B cell (primary cell): ENCODE results near the gene DIS3L2. TPM values are rescaled to one million over a fixed set of nuclear protein-coding genes. Genes with fewer than 3 reads are reported as not detected.

Source experiments
- ATAC-seq: fragments of 200-7000 bp; cut with Tn5 transposase; one replicate; pipeline ENCODE4 v1.10.0; 2021; ENCODE audit warnings: low read depth, mild to moderate bottlenecking, moderate number of reproducible peaks, moderate library complexity
- CTCF ChIA-PET: fragments of 350-600 bp; sonication (Branson Sonifier 250); formaldehyde crosslinking; loops from one replicate; lab custom pipeline; 2021; ENCODE audit warnings: antibody characterized with exemption, inconsistent platforms; lab: Charles Lee
- POLR2A ChIA-PET: fragments of 350-600 bp; sonication (Branson Sonifier 250); formaldehyde crosslinking; loops from one replicate; lab custom pipeline; 2021; ENCODE audit warnings: antibody characterized with exemption; lab: Charles Lee
- DNase-seq: peaks from one replicate; pipeline ENCODE4 v3.0.0; 2013
- H2AFZ ChIP-seq: 2 replicates; pipeline ENCODE4 v1.6.1; 2012; ENCODE audit warnings: mild to moderate bottlenecking, low read depth, low read length; ENCODE audit not compliant: insufficient read depth, poor library complexity, severe bottlenecking
- H3K27ac ChIP-seq, 2 donors: 1 replicate in 1 of 2; 2 replicates in 1 of 2; pipeline ENCODE4 v1.5.1; 2012 to 2013; ENCODE audit warnings: low read length in 2 of 2, mild to moderate bottlenecking in 2 of 2, moderate library complexity in 1 of 2
- H3K27me3 ChIP-seq, 4 experiments: fragments of 200-600 bp in 1 of 4; sonication (generic) in 1 of 4; replicated peaks in 1 of 4; 1 replicate in 2 of 4; 2 replicates in 2 of 4; pipeline versions ENCODE4 v1.6.1 to v1.7.0; 2013 to 2016; ENCODE audit warnings: low read length in 3 of 4, mild to moderate bottlenecking in 2 of 4, mixed read lengths in 1 of 4, moderate library complexity in 1 of 4; ENCODE audit not compliant: insufficient read depth in 4 of 4, control insufficient read depth in 3 of 4; ENCODE audit errors: control extremely low read depth in 1 of 4
- H3K36me3 ChIP-seq, 2 experiments: replicated peaks in 1 of 2; 1 replicate in 1 of 2; 2 replicates in 1 of 2; pipeline versions ENCODE4 v1.6.1 to v1.7.1; 2013; ENCODE audit warnings: low read length in 1 of 2; ENCODE audit not compliant: insufficient read depth in 2 of 2, control insufficient read depth in 1 of 2; ENCODE audit errors: control extremely low read depth in 1 of 2, extremely low read depth in 1 of 2
- H3K4me1 ChIP-seq, 2 donors: fragments of 200-600 bp in 1 of 2; sonication (generic) in 1 of 2; 1 replicate in 1 of 2; 2 replicates in 1 of 2; pipeline versions ENCODE4 v1.5.1 to v1.6.1; 2013 to 2017; ENCODE audit warnings: low read length in 2 of 2; ENCODE audit not compliant: control insufficient read depth in 2 of 2, insufficient read depth in 2 of 2
- H3K4me2 ChIP-seq: replicated peaks from 2 replicates; pipeline ENCODE3; 2012; ENCODE audit warnings: mild to moderate bottlenecking, low read depth, low read length; ENCODE audit not compliant: poor library complexity, severe bottlenecking
- H3K4me3 ChIP-seq, 5 experiments: fragments of 200-600 bp in 1 of 5; sonication (generic) in 1 of 5; 1 replicate in 3 of 5; 2 replicates in 2 of 5; pipeline versions ENCODE4 v1.5.1 to v1.7.0; 2011 to 2016; ENCODE audit warnings: low read length in 4 of 5, mild to moderate bottlenecking in 4 of 5, low read depth in 2 of 5, control low read depth in 1 of 5, moderate library complexity in 1 of 5; ENCODE audit not compliant: insufficient read depth in 1 of 5; ENCODE audit errors: control extremely low read depth in 1 of 5, extremely low read depth in 1 of 5
- H3K79me2 ChIP-seq: fragments of 200-600 bp; sonication (generic); one replicate; pipeline ENCODE4 v1.6.0; 2016; ENCODE audit warnings: low read length; ENCODE audit not compliant: control insufficient read depth, insufficient read depth
- H3K9ac ChIP-seq: fragments of 200-600 bp; sonication (generic); 2 replicates; pipeline ENCODE4 v1.6.1; 2017; ENCODE audit warnings: mild to moderate bottlenecking, low read length, moderate library complexity
- H3K9me3 ChIP-seq, 3 donors: one replicate each; pipeline versions ENCODE4 v1.6.1 to v1.7.1; 2013; ENCODE audit warnings: low read length in 2 of 3; ENCODE audit not compliant: control insufficient read depth in 2 of 3, insufficient read depth in 1 of 3; ENCODE audit errors: control extremely low read depth in 1 of 3
- H4K20me1 ChIP-seq: 2 replicates; pipeline ENCODE4 v1.6.0; 2012; ENCODE audit warnings: mild to moderate bottlenecking, low read length; ENCODE audit not compliant: insufficient read depth, control insufficient read depth, poor library complexity, severe bottlenecking
- H3K27ac Mint-ChIP-seq: one replicate; pipeline ENCODE4 v1.8.0; 2021; ENCODE audit warnings: mixed read lengths
- H3K27me3 Mint-ChIP-seq: one replicate; pipeline ENCODE4 v1.8.0; 2021; ENCODE audit warnings: mixed read lengths
- H3K4me1 Mint-ChIP-seq: one replicate; pipeline ENCODE4 v1.8.0; 2021; ENCODE audit warnings: mixed read lengths
- H3K4me3 Mint-ChIP-seq: one replicate; pipeline ENCODE4 v1.8.0; 2021; ENCODE audit warnings: mixed read lengths
- H3K9me3 Mint-ChIP-seq: one replicate; pipeline ENCODE4 v1.8.0; 2022; ENCODE audit warnings: mixed read lengths; ENCODE audit not compliant: insufficient read depth
- EZH2 ChIP-seq: IDR thresholded peaks from 2 replicates; pipeline ENCODE4 v1.6.1; 2012; ENCODE audit warnings: borderline replicate concordance, low read depth, mild to moderate bottlenecking, moderate library complexity, low read length; ENCODE audit not compliant: insufficient read depth, poor library complexity, severe bottlenecking
- WGBS: methylation state at CpG from one replicate; pipeline ENCODE4 v1.1.5; 2013; ENCODE audit warnings: missing lambda C conversion rate; ENCODE audit not compliant: insufficient coverage; 5-methylcytosine and 5-hydroxymethylcytosine counted together
- intact Hi-C: fragments of 100-400 bp; cut with micrococcal nuclease; formaldehyde crosslinking; loops from one replicate; pipeline ENCODE4 v1.10.0; 2022
- polyA plus RNA-seq: library from polyadenylated mRNA; depleted of rRNA; stranded (reverse); fragments of >200 nt; gene quantifications from 2 replicates; pipeline ENCODE4 v1.2.3, GENCODE V29; 2012
- total RNA-seq, 2 donors: library from RNA; stranded (reverse); fragments of 120-200 nt in 1 of 2; gene quantifications; 1 replicate in 1 of 2; 2 replicates in 1 of 2; pipeline versions ENCODE4 v1.2.3 to v1.2.4, GENCODE V29; 2013 to 2022
- TF ChIP-seq, protein P1 (sequence below): fragments of 200-600 bp; IDR thresholded peaks from one replicate; pipeline ENCODE4 v1.8.0; 2022; ENCODE audit warnings: antibody characterized with exemption, mild to moderate bottlenecking

DIS3L2 gene
- total and polyA plus RNA-seq, 2 donors (not counting 1 experiment from before 2014, with no cell fraction given): 34.5 to 70.1 TPM

DNA sequence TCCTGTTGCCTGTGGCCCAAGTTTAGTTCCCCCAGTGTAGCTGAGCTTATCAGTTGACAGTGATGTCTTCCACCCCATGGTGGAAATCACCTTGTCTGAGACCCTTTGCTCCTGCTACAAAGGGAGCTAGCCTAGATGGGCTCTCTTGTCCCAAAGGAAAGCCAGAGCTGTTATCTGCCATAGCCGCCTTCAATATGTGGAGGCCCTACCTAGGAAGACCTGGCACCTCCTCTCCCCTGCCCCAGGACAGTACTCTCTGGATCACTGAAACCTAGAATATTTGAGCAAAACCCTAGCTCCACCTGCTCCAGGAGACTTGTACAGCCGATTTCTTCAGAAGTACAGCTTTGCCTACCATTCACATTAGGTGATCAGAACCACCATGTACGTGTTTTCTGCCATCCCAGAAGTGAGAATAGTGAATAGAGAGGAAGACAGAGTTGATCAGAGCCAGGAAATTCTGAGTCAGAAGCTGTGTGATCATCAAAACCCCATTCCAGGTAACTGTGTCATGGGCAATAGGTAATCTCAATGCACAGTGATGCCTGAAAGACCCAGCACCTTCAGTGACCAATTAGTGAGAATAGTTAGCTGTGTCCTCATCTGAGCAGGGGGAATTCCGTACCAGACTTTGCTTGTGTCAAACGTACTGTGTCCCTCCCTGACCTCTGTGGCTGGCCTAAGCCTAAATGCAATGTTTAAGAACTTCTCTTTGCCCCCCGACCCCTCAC, 278.6 kb downstream of the DIS3L2 start:
- WGBS: 91% methylated on average over 4 of the region's 6 CpGs
- POLR2A ChIA-PET: no interaction called here

DNA sequence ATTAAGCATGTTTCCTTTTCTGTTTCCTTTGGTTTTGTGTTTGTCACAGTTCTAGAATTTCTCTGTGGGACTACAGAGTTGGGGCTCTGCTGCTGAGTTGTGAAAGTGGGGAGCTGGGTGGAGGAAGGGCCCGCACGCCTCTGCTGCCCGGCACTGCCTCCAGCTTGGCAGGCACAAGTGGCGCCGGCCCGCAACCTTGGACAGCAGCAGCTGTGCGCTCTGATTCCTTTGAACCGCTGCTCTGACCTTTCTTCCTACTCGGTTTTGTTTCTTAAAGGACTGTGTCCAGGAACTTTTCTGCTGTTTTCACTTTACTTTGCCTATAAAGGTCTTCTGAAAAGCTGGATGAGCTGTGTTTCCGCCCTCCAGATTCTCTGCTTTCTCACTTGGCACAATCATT, 279.4 kb downstream of the DIS3L2 start:
- CTCF ChIA-PET: no interaction called here

More for the DNA sequence above, 278.6 kb downstream of the DIS3L2 start:
- Histone ChIP-seq H3K9ac (no peak overlapping the region), H3K79me2 (no peaks in the 10 kb centered on the region), H3K4me3 (no peak overlapping the region), H3K4me2 (no peak overlapping the region), H3K9me3 (no peaks in the 10 kb centered on the region), H3K27me3 (no peaks in the 10 kb centered on the region), H3K36me3 (peaks cover 2 to 32% of the 10 kb centered on the region in 2 experiments), H3K4me1 (no peaks in the 10 kb centered on the region), H3K27ac (no peak overlapping the region), H2AFZ (no peak overlapping the region), H4K20me1 (no peaks in the 10 kb centered on the region)
- Mint-ChIP-seq H3K4me1 (no peaks in the 10 kb centered on the region), H3K4me3 (no peak overlapping the region), H3K27ac (no peak overlapping the region), H3K27me3 (no peaks in the 10 kb centered on the region), H3K9me3 (no peaks in the 10 kb centered on the region)
- ATAC-seq (no peak), DNase-seq (no peak)
- CTCF ChIA-PET: no interaction called here
- intact Hi-C loops: no loop called here
- TF ChIP-seq, protein P1, sequence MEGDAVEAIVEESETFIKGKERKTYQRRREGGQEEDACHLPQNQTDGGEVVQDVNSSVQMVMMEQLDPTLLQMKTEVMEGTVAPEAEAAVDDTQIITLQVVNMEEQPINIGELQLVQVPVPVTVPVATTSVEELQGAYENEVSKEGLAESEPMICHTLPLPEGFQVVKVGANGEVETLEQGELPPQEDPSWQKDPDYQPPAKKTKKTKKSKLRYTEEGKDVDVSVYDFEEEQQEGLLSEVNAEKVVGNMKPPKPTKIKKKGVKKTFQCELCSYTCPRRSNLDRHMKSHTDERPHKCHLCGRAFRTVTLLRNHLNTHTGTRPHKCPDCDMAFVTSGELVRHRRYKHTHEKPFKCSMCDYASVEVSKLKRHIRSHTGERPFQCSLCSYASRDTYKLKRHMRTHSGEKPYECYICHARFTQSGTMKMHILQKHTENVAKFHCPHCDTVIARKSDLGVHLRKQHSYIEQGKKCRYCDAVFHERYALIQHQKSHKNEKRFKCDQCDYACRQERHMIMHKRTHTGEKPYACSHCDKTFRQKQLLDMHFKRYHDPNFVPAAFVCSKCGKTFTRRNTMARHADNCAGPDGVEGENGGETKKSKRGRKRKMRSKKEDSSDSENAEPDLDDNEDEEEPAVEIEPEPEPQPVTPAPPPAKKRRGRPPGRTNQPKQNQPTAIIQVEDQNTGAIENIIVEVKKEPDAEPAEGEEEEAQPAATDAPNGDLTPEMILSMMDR: no peak
- TF ChIP-seq EZH2: no peak

More for the DNA sequence above, 279.4 kb downstream of the DIS3L2 start:
- ATAC-seq: no peak
- no peaks in the 10 kb centered on the region for H3K9me3 ChIP-seq
- peaks cover 2 to 32% of the 10 kb centered on the region in 2 experiments for H3K36me3 ChIP-seq
- H3K4me2 ChIP-seq: no peak overlapping the region
- no peak overlapping the region for H3K27ac Mint-ChIP-seq
- no peak for DNase-seq
- H3K27ac ChIP-seq: no peak overlapping the region
- no peak overlapping the region for H2AFZ ChIP-seq
- H3K4me3 Mint-ChIP-seq: no peak overlapping the region
- no peaks in the 10 kb centered on the region for H4K20me1 ChIP-seq
- H3K4me1 Mint-ChIP-seq: no peaks in the 10 kb centered on the region
- 98% methylated on average over 9 of the region's 10 CpGs for WGBS
- no peaks in the 10 kb centered on the region for H3K79me2 ChIP-seq
- no peaks in the 10 kb centered on the region for H3K9me3 Mint-ChIP-seq
- intact Hi-C loops: no loop called here
- no peaks in the 10 kb centered on the region for H3K27me3 ChIP-seq
- POLR2A ChIA-PET: no interaction called here
- TF ChIP-seq, protein P1: no peak
- no peak for TF ChIP-seq EZH2
- H3K27me3 Mint-ChIP-seq: no peaks in the 10 kb centered on the region
- H3K9ac ChIP-seq: no peak overlapping the region
- no peaks in the 10 kb centered on the region for H3K4me1 ChIP-seq
- H3K4me3 ChIP-seq: no peak overlapping the region
